Omental fat pad (tissue), 4 donors: ENCODE results near the gene FLOT1. TPM values are rescaled to one million over a fixed set of nuclear protein-coding genes. Genes with fewer than 3 reads are reported as not detected.
"Not testable (repeated sequence)": the region's sequence is repeated elsewhere in the genome, so short reads cannot be mapped to it uniquely, and the experiment has no call there.

Experiments
- ATAC-seq: fragments of 150-250 bp; one replicate; pipeline ENCODE4 v1.9.1; 2016; ENCODE audit warnings: mild to moderate bottlenecking, moderate library complexity; ENCODE audit not compliant: low FRiP score
- DNase-seq: peaks from one replicate; pipeline ENCODE4 v3.0.0-alpha.2; 2019; ENCODE audit warnings: low spot score
- total RNA-seq, 4 donors: library from RNA; depleted of rRNA; stranded (reverse); fragments of >200 nt; gene quantifications; one replicate each; pipeline ENCODE4 v1.1.0, GENCODE V29; 2016
- TF ChIP-seq, protein P1 (sequence below), 3 donors: fragments of 450-650 bp; IDR thresholded peaks; one replicate each; pipeline ENCODE4 v1.5.1; 2016 to 2017; ENCODE audit warnings: antibody characterized with exemption in 3 of 3, mild to moderate bottlenecking in 3 of 3, moderate library complexity in 2 of 3

FLOT1 gene
- total RNA-seq, 4 donors from 2014 or later = 90.2 to 156 (median 142) TPM

DNA sequence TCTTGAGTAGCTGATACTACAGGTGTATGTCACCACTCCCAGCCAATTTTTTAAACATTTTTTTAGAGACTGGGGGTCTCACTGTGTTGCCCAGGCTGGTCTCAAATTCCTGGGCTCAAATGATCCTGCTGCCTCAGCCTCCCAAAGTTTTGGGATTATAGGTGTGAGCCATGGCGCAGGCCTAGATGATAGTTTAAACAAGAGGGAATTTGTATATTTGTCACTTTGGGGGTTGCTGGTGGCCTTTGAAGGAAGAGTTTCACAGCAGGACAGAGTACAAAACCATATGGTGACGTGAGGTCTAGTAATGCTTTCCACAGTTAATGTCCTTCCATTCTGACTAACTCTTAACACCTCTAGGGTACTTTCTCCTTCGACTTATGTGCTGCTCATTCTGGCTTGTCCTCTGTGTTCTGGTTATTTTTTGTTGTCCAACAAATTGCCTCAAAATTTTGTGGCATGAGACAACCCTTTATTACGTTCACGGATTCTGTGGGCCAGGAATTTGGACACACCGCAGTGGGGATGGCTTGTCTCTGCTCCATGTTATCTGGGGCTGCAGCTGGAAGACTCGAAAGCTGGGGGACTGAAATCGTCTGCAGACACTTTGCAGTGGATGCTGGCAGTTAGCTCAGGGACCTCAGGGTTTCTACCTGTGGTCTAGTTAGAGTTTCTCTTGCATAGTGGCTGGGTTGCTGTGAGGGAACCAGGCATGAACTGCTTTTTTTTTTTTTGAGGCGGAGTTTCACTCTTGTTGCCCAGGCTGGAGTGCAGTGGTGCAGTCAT is 24.9 kb upstream of the FLOT1 start:
- TF ChIP-seq, protein P1, sequence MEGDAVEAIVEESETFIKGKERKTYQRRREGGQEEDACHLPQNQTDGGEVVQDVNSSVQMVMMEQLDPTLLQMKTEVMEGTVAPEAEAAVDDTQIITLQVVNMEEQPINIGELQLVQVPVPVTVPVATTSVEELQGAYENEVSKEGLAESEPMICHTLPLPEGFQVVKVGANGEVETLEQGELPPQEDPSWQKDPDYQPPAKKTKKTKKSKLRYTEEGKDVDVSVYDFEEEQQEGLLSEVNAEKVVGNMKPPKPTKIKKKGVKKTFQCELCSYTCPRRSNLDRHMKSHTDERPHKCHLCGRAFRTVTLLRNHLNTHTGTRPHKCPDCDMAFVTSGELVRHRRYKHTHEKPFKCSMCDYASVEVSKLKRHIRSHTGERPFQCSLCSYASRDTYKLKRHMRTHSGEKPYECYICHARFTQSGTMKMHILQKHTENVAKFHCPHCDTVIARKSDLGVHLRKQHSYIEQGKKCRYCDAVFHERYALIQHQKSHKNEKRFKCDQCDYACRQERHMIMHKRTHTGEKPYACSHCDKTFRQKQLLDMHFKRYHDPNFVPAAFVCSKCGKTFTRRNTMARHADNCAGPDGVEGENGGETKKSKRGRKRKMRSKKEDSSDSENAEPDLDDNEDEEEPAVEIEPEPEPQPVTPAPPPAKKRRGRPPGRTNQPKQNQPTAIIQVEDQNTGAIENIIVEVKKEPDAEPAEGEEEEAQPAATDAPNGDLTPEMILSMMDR (IDR thresholded peaks at IDR 0.05) = no peak

DNA sequence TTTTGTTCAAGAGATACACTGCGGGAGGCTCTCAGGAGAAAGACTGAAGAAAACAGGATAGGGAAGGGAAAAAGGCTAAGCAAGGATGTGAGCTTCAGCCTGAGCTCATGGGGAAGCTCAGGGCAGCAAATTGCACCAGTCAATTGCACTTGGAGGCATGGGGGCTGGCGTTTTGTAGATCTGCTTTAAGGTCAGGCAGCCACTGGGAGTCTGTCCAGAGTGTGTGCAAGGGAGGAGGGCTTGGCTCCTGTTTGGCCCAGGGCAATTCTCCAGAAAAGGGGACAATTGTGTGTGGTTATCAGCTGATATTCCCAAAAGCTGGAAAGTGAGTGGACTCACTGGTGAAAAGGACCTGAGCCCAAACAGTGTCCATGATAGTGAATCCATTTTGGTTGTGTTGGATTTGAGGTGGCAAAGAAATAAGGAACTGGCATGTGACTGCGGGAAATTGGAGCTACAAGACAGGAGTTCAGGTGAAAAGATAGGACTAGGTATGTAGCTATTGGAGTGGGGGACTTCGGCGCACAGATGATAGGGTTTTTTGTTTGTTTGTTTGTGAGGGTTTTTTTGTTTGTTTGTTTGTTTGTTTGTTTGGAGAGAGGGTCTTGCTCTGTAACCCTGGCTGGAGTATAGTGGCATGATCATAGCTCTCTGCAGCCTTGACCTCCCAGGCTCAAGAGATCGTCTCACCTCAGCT is 24.1 kb upstream of the FLOT1 start:
- DNase-seq (no peak), ATAC-seq (no peak)
- TF ChIP-seq, protein P1 (IDR thresholded peaks at IDR 0.05) = no peak

More for the DNA sequence above, 24.9 kb upstream of the FLOT1 start:
- DNase-seq (no peak), ATAC-seq (no peak)

DNA sequence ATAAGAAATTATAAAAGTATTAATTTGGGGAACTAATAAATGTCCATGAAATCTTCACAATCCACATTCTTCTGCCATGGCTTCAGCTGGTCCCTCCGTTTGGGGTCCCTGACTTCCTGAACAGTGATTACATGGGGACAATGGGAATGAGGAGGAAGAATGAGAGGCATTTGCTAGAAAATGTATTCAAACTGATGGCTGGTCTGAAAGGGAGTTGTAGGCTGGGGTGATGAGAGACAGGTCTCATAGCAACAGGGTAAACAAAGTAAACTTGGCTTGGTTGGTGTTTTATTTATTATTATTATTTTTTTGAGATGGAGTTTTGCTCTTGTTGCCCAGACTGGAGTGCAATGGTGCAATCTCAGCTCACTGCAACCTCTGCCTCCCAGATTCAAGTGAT is 23.0 kb upstream of the FLOT1 start:
- DNase-seq, ATAC-seq: not testable (repeated sequence)

DNA sequence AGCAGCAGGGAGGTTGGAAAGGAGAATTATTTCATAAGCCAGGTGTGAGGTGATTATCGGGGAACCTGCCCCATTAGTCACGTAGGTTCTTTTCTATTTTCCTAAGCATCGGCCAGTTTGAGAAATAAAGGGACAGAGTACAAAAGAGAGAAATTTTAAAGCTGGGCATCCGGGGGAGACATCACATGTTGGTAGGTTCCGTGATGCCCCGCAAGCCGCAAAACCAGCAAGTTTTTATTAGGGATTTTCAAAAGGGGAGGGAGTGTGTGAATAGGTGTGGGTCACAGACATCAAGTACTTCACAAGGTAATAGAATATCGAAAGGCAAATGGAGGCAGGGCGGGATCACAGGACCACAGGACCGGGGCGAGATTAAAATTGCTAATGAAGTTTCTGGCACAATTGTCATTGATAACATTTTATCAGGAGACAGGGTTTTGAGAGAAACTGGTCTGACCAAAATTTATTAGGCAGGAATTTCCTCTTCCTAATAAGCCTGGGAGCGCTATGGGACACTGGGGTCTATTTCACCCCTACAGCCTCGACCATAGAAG is 22.1 kb upstream of the FLOT1 start:
- ATAC-seq, DNase-seq: not testable (repeated sequence)

DNA sequence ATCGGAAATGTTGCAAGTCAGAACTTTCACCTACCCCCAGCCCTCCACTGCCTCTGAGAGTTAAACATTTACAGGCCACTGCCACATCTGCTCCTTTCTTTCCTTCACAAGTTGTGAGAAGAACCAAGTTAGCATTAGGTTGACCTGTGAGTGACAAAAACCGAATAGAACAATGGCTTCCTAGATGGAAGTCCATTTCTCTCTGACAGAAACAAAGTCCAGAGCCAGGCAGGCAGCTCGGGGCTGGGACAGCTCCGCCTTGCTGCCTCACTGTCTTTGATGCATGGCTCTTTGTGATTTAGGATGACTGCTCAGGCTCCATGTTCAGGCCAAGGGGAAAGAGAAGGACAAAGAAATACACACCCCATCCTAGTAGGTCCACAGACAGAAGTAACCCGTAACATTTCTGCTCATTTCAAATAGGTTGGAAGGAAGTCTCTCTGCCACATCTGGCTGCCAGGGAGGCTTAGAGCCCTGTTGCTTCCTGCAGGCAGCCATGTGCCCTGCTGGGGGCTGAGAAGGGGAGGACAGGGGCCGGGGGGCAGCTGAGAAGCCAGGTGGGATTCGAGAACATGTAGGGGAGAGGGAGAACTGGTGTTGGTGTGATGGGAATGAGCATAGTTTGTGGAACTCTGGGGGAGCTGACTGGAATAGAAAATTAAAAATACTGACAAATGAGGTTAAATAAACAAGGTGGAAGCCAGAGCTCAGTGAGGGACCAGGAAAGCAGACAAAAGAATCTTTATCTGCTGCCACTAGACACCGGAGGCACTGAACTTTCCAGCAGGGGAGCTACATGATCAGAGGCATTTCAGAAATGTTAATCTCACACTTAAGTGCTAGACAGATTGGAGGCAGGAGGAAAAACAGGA is 21.4 kb upstream of the FLOT1 start:
- no peak for DNase-seq
- TF ChIP-seq, protein P1 (IDR thresholded peaks at IDR 0.05) = no peak
- no peak for ATAC-seq

DNA sequence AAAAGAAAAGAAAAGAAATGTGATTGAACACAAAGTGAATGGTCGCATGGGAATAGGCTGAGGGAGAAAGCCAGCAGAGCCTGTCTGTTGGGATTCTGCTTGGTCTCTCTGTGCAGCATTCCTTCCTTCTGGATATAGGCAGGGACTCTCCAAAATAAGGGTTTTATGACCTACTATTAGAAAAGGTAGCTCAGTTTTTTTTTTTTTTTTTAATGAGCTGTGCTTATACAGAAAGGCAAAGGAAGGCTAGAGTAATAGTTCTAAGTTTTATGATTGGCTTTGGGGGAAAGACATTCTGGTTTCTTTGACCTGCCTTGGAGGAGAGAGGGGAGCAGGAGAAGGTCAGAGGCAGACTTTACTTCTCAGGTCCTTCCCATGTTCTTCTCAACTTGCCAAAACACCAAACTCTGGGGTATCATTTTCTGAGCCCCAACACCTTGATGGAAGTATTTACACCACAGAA is 20.7 kb upstream of the FLOT1 start:
- ATAC-seq (no peak), DNase-seq (no peak)
- TF ChIP-seq, protein P1 (IDR thresholded peaks at IDR 0.05) = no peak

DNA sequence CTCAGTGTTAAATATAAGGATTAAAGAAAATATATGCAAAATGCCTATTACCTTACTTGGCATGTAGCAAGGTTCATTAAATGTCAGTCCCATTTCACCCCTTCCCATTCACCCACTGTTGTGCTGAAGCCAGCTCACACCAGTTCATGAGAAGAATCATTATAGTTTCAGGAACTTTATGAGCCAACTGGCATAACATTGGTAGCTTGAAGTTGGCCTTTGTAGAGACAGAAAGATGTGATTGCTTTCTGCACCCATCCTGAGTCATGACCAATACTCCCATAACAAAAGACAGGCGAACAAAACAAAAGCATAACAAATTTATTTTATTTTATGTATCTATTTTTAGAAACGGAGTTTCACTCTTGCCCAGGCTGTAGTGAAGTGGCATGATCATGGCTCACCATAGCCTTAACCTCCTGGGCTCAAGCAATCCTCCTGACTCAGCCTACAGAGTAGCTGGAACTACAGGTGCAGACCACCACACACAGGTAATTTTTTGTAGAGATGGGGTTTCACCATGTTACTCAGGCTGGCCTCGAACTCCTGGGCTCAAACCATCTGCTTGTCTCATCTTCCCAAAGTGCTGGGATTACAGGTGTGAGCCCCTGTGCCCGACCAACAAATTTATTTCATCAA is 19.4 kb upstream of the FLOT1 start:
- TF ChIP-seq, protein P1 (IDR thresholded peaks at IDR 0.05) = no peak
- DNase-seq = no peak

More for the DNA sequence above, 19.4 kb upstream of the FLOT1 start:
- no peak for ATAC-seq
